ENCODE measurements around the gene SEPHS2.

The SEPHS2 gene

DNA sequence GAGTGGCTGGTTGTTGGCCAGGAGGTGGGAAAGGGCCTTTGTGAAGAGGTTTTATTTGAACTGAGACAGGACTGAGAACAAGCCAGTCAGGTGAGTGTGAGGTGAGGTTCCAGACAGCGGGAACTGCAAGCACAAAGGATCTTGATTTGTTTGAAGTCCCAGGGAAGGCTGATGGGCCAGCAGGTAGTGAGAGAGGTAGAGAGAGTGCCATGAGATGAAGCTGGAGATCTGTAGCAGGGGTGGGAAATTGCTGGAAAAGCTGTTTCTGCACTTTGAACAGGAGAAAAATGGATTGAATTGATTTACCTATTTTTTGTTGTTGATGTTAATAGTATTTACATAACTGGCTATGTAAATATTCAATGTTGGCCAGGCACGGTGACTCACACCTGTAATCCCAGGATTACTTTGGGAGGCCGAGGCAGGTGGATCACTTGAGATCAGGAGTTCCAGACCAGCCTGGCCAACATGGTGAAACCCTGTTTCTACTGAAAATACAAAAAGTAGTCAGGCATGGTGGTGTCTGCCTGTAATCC, 8.1 kb downstream of the SEPHS2 start:
- POLR2A ChIA-PET, result interaction anchor here (0.6 kb wide), 1 partner anchor 197 kb away, joined by 3 read pairs; no protein-coding TSS in a partner anchor
- CTCF ChIA-PET, result interaction anchor here (0.6 to 2.1 kb wide), 5 partner anchors 9 to 923 kb away, joined by 3 to 10 read pairs (median 3); no protein-coding TSS in a partner anchor
- H3K9me3 ChIP-seq (ENCODE audit: control insufficient read depth, insufficient read depth, low read depth, low read length), result no peaks in the 10 kb centered on the region
- no peak overlapping the region for H3K4me3 ChIP-seq (ENCODE audit: low read depth, low read length)
- H3K4me1 ChIP-seq (ENCODE audit: control insufficient read depth, insufficient read depth, low read length), result no peaks in the 10 kb centered on the region
- no peak overlapping the region for H3K27ac ChIP-seq (ENCODE audit: extremely low read depth, low read depth, low read length)
- no peaks in the 10 kb centered on the region; a peak in 1 of 3 replicates for H3K36me3 ChIP-seq (ENCODE audit: control insufficient read depth in 2 of 2, insufficient read depth in 1 of 2, low read length in 2 of 2)
- TF ChIP-seq ZNF202 (tag by site-specific recombination; IDR thresholded peaks at IDR 0.05; ENCODE audit: borderline replicate concordance), result no peak
- no peak for TF ChIP-seq OVOL3 (tag by site-specific recombination; IDR thresholded peaks at IDR 0.05)
- TF ChIP-seq, protein P1, sequence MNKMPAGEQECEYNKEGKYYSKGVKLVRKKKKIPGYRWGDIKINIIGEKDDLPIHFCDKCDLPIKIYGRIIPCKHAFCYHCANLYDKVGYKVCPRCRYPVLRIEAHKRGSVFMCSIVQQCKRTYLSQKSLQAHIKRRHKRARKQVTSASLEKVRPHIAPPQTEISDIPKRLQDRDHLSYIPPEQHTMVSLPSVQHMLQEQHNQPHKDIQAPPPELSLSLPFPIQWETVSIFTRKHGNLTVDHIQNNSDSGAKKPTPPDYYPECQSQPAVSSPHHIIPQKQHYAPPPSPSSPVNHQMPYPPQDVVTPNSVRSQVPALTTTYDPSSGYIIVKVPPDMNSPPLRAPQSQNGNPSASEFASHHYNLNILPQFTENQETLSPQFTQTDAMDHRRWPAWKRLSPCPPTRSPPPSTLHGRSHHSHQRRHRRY (tag by site-specific recombination; IDR thresholded peaks at IDR 0.05), result no peak
- TF ChIP-seq, protein P2, sequence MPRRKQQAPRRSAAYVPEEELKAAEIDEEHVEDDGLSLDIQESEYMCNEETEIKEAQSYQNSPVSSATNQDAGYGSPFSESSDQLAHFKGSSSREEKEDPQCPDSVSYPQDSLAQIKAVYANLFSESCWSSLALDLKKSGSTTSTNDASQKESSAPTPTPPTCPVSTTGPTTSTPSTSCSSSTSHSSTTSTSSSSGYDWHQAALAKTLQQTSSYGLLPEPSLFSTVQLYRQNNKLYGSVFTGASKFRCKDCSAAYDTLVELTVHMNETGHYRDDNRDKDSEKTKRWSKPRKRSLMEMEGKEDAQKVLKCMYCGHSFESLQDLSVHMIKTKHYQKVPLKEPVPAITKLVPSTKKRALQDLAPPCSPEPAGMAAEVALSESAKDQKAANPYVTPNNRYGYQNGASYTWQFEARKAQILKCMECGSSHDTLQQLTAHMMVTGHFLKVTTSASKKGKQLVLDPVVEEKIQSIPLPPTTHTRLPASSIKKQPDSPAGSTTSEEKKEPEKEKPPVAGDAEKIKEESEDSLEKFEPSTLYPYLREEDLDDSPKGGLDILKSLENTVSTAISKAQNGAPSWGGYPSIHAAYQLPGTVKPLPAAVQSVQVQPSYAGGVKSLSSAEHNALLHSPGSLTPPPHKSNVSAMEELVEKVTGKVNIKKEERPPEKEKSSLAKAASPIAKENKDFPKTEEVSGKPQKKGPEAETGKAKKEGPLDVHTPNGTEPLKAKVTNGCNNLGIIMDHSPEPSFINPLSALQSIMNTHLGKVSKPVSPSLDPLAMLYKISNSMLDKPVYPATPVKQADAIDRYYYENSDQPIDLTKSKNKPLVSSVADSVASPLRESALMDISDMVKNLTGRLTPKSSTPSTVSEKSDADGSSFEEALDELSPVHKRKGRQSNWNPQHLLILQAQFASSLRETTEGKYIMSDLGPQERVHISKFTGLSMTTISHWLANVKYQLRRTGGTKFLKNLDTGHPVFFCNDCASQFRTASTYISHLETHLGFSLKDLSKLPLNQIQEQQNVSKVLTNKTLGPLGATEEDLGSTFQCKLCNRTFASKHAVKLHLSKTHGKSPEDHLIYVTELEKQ (tag by site-specific recombination; IDR thresholded peaks at IDR 0.05; ENCODE audit: borderline replicate concordance), result no peak
- TF ChIP-seq, protein P3, sequence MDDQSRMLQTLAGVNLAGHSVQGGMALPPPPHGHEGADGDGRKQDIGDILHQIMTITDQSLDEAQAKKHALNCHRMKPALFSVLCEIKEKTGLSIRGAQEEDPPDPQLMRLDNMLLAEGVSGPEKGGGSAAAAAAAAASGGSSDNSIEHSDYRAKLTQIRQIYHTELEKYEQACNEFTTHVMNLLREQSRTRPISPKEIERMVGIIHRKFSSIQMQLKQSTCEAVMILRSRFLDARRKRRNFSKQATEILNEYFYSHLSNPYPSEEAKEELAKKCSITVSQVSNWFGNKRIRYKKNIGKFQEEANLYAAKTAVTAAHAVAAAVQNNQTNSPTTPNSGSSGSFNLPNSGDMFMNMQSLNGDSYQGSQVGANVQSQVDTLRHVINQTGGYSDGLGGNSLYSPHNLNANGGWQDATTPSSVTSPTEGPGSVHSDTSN (CRISPR knock-in tag; IDR thresholded peaks at IDR 0.05), result no peak
- TF ChIP-seq, protein P4, sequence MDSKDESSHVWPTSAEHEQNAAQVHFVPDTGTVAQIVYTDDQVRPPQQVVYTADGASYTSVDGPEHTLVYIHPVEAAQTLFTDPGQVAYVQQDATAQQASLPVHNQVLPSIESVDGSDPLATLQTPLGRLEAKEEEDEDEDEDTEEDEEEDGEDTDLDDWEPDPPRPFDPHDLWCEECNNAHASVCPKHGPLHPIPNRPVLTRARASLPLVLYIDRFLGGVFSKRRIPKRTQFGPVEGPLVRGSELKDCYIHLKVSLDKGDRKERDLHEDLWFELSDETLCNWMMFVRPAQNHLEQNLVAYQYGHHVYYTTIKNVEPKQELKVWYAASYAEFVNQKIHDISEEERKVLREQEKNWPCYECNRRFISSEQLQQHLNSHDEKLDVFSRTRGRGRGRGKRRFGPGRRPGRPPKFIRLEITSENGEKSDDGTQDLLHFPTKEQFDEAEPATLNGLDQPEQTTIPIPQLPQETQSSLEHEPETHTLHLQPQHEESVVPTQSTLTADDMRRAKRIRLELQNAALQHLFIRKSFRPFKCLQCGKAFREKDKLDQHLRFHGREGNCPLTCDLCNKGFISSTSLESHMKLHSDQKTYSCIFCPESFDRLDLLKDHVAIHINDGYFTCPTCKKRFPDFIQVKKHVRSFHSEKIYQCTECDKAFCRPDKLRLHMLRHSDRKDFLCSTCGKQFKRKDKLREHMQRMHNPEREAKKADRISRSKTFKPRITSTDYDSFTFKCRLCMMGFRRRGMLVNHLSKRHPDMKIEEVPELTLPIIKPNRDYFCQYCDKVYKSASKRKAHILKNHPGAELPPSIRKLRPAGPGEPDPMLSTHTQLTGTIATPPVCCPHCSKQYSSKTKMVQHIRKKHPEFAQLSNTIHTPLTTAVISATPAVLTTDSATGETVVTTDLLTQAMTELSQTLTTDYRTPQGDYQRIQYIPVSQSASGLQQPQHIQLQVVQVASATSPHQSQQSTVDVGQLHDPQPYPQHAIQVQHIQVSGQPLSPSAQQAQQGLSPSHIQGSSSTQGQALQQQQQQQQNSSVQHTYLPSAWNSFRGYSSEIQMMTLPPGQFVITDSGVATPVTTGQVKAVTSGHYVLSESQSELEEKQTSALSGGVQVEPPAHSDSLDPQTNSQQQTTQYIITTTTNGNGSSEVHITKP (tag by site-specific recombination; IDR thresholded peaks at IDR 0.05), result no peak
- no peak for TF ChIP-seq ZNF555 (tag by site-specific recombination; conservative IDR thresholded peaks at IDR 0.05)
- TF ChIP-seq ZNF155 (tag by site-specific recombination; IDR thresholded peaks at IDR 0.05), result no peak
- TF ChIP-seq ZNF335 (tag by site-specific recombination; conservative IDR thresholded peaks at IDR 0.05), result no peak
- TF ChIP-seq ZNF239 (tag by site-specific recombination; IDR thresholded peaks at IDR 0.05), result no peak
- no peak for TF ChIP-seq ZNF23 (tag by site-specific recombination; IDR thresholded peaks at IDR 0.05; ENCODE audit: borderline replicate concordance)
- TF ChIP-seq, protein P5, sequence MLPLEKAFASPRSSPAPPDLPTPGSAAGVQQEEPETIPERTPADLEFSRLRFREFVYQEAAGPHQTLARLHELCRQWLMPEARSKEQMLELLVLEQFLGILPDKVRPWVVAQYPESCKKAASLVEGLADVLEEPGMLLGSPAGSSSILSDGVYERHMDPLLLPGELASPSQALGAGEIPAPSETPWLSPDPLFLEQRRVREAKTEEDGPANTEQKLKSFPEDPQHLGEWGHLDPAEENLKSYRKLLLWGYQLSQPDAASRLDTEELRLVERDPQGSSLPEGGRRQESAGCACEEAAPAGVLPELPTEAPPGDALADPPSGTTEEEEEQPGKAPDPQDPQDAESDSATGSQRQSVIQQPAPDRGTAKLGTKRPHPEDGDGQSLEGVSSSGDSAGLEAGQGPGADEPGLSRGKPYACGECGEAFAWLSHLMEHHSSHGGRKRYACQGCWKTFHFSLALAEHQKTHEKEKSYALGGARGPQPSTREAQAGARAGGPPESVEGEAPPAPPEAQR (tag by site-specific recombination; IDR thresholded peaks at IDR 0.05), result no peak
- no peak for TF ChIP-seq GFI1B (tag by site-specific recombination; IDR thresholded peaks at IDR 0.05)
- TF ChIP-seq ZNF837 (tag by site-specific recombination; IDR thresholded peaks at IDR 0.05), result no peak
- TF ChIP-seq GLIS1 (tag by site-specific recombination; IDR thresholded peaks at IDR 0.05), result no peak
- TF ChIP-seq, protein P6, sequence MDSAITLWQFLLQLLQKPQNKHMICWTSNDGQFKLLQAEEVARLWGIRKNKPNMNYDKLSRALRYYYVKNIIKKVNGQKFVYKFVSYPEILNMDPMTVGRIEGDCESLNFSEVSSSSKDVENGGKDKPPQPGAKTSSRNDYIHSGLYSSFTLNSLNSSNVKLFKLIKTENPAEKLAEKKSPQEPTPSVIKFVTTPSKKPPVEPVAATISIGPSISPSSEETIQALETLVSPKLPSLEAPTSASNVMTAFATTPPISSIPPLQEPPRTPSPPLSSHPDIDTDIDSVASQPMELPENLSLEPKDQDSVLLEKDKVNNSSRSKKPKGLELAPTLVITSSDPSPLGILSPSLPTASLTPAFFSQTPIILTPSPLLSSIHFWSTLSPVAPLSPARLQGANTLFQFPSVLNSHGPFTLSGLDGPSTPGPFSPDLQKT (IDR thresholded peaks at IDR 0.05; ENCODE audit: borderline replicate concordance, low read depth, low read length), result no peak
- TF ChIP-seq ZNF549 (tag by site-specific recombination; IDR thresholded peaks at IDR 0.05), result no peak
- no peak for TF ChIP-seq PRDM1 (tag by site-specific recombination; IDR thresholded peaks at IDR 0.05)
- TF ChIP-seq, protein P7, sequence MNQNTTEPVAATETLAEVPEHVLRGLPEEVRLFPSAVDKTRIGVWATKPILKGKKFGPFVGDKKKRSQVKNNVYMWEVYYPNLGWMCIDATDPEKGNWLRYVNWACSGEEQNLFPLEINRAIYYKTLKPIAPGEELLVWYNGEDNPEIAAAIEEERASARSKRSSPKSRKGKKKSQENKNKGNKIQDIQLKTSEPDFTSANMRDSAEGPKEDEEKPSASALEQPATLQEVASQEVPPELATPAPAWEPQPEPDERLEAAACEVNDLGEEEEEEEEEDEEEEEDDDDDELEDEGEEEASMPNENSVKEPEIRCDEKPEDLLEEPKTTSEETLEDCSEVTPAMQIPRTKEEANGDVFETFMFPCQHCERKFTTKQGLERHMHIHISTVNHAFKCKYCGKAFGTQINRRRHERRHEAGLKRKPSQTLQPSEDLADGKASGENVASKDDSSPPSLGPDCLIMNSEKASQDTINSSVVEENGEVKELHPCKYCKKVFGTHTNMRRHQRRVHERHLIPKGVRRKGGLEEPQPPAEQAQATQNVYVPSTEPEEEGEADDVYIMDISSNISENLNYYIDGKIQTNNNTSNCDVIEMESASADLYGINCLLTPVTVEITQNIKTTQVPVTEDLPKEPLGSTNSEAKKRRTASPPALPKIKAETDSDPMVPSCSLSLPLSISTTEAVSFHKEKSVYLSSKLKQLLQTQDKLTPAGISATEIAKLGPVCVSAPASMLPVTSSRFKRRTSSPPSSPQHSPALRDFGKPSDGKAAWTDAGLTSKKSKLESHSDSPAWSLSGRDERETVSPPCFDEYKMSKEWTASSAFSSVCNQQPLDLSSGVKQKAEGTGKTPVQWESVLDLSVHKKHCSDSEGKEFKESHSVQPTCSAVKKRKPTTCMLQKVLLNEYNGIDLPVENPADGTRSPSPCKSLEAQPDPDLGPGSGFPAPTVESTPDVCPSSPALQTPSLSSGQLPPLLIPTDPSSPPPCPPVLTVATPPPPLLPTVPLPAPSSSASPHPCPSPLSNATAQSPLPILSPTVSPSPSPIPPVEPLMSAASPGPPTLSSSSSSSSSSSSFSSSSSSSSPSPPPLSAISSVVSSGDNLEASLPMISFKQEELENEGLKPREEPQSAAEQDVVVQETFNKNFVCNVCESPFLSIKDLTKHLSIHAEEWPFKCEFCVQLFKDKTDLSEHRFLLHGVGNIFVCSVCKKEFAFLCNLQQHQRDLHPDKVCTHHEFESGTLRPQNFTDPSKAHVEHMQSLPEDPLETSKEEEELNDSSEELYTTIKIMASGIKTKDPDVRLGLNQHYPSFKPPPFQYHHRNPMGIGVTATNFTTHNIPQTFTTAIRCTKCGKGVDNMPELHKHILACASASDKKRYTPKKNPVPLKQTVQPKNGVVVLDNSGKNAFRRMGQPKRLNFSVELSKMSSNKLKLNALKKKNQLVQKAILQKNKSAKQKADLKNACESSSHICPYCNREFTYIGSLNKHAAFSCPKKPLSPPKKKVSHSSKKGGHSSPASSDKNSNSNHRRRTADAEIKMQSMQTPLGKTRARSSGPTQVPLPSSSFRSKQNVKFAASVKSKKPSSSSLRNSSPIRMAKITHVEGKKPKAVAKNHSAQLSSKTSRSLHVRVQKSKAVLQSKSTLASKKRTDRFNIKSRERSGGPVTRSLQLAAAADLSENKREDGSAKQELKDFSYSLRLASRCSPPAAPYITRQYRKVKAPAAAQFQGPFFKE (tag by site-specific recombination; IDR thresholded peaks at IDR 0.05; ENCODE audit: borderline replicate concordance), result no peak

Data from HEK293 (cell line).